H1 (cell line): ENCODE measurements around the gene ARMH4. TPM values are rescaled to one million over a fixed set of nuclear protein-coding genes. Genes with fewer than 3 reads are reported as not detected.

Experiments used
- CTCF ChIA-PET: fragments of 300-600 bp; sonication (Branson Sonifier 250); formaldehyde crosslinking; loops from one replicate; lab custom pipeline; 2021; ENCODE audit not compliant: partially characterized antibody; lab: Charles Lee
- POLR2A ChIA-PET: fragments of 300-600 bp; sonication (Branson Sonifier 250); formaldehyde crosslinking; loops from one replicate; lab custom pipeline; 2021; ENCODE audit warnings: inconsistent platforms; ENCODE audit not compliant: partially characterized antibody; lab: Charles Lee
- DNase-seq, 2 experiments: peaks; one replicate each; pipeline versions ENCODE4 v3.0.0 to v3.0.0-alpha.2; 2010 to 2022; ENCODE audit warnings: low spot score in 2 of 2, low read depth in 1 of 2, mixed read lengths in 1 of 2
- FAIRE-seq: peaks from 2 replicates; lab custom pipeline; 2011; peaks lifted over from hg19 to GRCh38; lab: Jason Lieb, UNC
- H2AFZ ChIP-seq: 2 replicates; pipeline ENCODE4 v1.8.1; 2012; ENCODE audit warnings: low read length, inconsistent platforms
- H2AK5ac ChIP-seq: 2 replicates; pipeline ENCODE4 v1.6.1; 2013; ENCODE audit warnings: low read depth, low read length
- H2BK120ac ChIP-seq: replicated peaks from 2 replicates; pipeline ENCODE3; 2013; ENCODE audit warnings: low read depth, low read length, inconsistent platforms
- H2BK12ac ChIP-seq: 2 replicates; pipeline ENCODE4 v1.6.1; 2013; ENCODE audit warnings: low read depth, low read length
- H2BK15ac ChIP-seq: 2 replicates; pipeline ENCODE4 v1.6.1; 2013; ENCODE audit warnings: low read length
- H2BK20ac ChIP-seq: 2 replicates; pipeline ENCODE4 v1.6.1; 2013; ENCODE audit warnings: low read length
- H2BK5ac ChIP-seq: 2 replicates; pipeline ENCODE4 v1.6.1; 2013; ENCODE audit warnings: low read depth, low read length
- H3K14ac ChIP-seq: 2 replicates; pipeline ENCODE4 v1.6.1; 2013; ENCODE audit warnings: inconsistent platforms; ENCODE audit not compliant: insufficient read length
- H3K18ac ChIP-seq: 2 replicates; pipeline ENCODE4 v1.6.1; 2013; ENCODE audit warnings: low read length; ENCODE audit errors: extremely low read depth
- H3K23ac ChIP-seq: 2 replicates; pipeline ENCODE4 v1.6.1; 2013; ENCODE audit warnings: inconsistent platforms; ENCODE audit not compliant: insufficient read length
- H3K23me2 ChIP-seq: 2 replicates; pipeline ENCODE4 v1.6.1; 2013; ENCODE audit warnings: low read depth, low read length
- H3K27ac ChIP-seq: 2 replicates; pipeline ENCODE4 v1.6.1; 2011; ENCODE audit warnings: low read depth, low read length, inconsistent platforms
- H3K27me3 ChIP-seq, 4 experiments: replicated peaks in 1 of 4; 1 replicate in 1 of 4; 2 replicates in 3 of 4; pipeline versions ENCODE4 v1.6.1 to v1.8.1; 2011 to 2013; ENCODE audit warnings: low read length in 3 of 4, mild to moderate bottlenecking in 3 of 4, inconsistent platforms in 2 of 4, mixed read lengths in 2 of 4, moderate library complexity in 1 of 4; ENCODE audit not compliant: control insufficient read depth in 3 of 4, insufficient read depth in 3 of 4; ENCODE audit errors: extremely low read depth in 1 of 4
- H3K36me3 ChIP-seq, 4 experiments: 2 replicates each; pipeline versions ENCODE4 v1.6.1 to v1.8.1; 2011 to 2013; ENCODE audit warnings: mild to moderate bottlenecking in 4 of 4, low read length in 3 of 4, moderate library complexity in 2 of 4, control low read depth in 1 of 4, inconsistent platforms in 1 of 4; ENCODE audit not compliant: insufficient read depth in 4 of 4, control insufficient read depth in 2 of 4
- H3K4ac ChIP-seq: replicated peaks from 2 replicates; pipeline ENCODE3; 2013; ENCODE audit warnings: low read length, low read depth, mixed read lengths, inconsistent platforms; ENCODE audit not compliant: insufficient read length
- H3K4me1 ChIP-seq, 4 experiments: replicated peaks in 1 of 4; 1 replicate in 1 of 4; 2 replicates in 3 of 4; pipeline versions ENCODE4 v1.6.1 to v1.8.1; 2011 to 2013; ENCODE audit warnings: low read length in 3 of 4, inconsistent platforms in 2 of 4, mixed read lengths in 1 of 4; ENCODE audit not compliant: insufficient read depth in 4 of 4, control insufficient read depth in 3 of 4
- H3K4me2 ChIP-seq, 2 experiments: 2 replicates each; pipeline versions ENCODE4 v1.6.1 to v1.8.1; 2011 to 2013; ENCODE audit warnings: low read depth in 2 of 2, low read length in 2 of 2, control low read depth in 1 of 2, inconsistent platforms in 1 of 2, mild to moderate bottlenecking in 1 of 2; ENCODE audit not compliant: insufficient read depth in 1 of 2
- H3K4me3 ChIP-seq, 4 experiments: fragments of 200-600, 300-600 bp in 1 of 4; sonication (generic), shearing (Covaris generic), sonication (Bioruptor Twin) in 1 of 4; 2 replicates each; pipeline versions ENCODE4 v1.5.1 to v1.8.1; 2011 to 2016; ENCODE audit warnings: low read length in 4 of 4, low read depth in 3 of 4, control low read depth in 2 of 4, inconsistent platforms in 2 of 4, mild to moderate bottlenecking in 2 of 4, mixed read lengths in 1 of 4, moderate library complexity in 1 of 4; ENCODE audit not compliant: insufficient read depth in 2 of 4; ENCODE audit errors: extremely low read depth in 1 of 4
- H3K56ac ChIP-seq: replicated peaks from 2 replicates; pipeline ENCODE3; 2013; ENCODE audit warnings: low read depth, mild to moderate bottlenecking, mixed read lengths, low read length, inconsistent platforms; ENCODE audit not compliant: insufficient read length
- H3K79me1 ChIP-seq: 2 replicates; pipeline ENCODE4 v1.6.1; 2013; ENCODE audit warnings: low read depth, low read length, control low read depth
- H3K79me2 ChIP-seq, 2 experiments: 2 replicates each; pipeline versions ENCODE4 v1.6.1 to v1.8.1; 2012 to 2013; ENCODE audit warnings: low read length in 2 of 2, mild to moderate bottlenecking in 2 of 2, inconsistent platforms in 1 of 2; ENCODE audit not compliant: insufficient read depth in 2 of 2, control insufficient read depth in 1 of 2
- H3K9ac ChIP-seq, 4 experiments: replicated peaks in 1 of 4; 1 replicate in 1 of 4; 2 replicates in 3 of 4; pipeline versions ENCODE4 v1.6.1 to v1.8.1; 2011 to 2013; ENCODE audit warnings: low read depth in 3 of 4, low read length in 3 of 4, control low read depth in 2 of 4, mild to moderate bottlenecking in 2 of 4, moderate library complexity in 2 of 4, inconsistent platforms in 1 of 4; ENCODE audit errors: extremely low read depth in 1 of 4
- H3K9me3 ChIP-seq, 2 experiments: 2 replicates each; pipeline versions ENCODE4 v1.6.1 to v1.8.1; 2012 to 2013; ENCODE audit warnings: mild to moderate bottlenecking in 2 of 2, moderate library complexity in 2 of 2, control low read depth in 1 of 2, inconsistent platforms in 1 of 2, low read depth in 1 of 2, low read length in 1 of 2, mixed read lengths in 1 of 2; ENCODE audit not compliant: insufficient read depth in 2 of 2
- H4K20me1 ChIP-seq, 2 experiments: replicated peaks in 1 of 2; 2 replicates each; pipeline versions ENCODE3 to v1.8.1; 2011 to 2013; ENCODE audit warnings: inconsistent platforms in 2 of 2, low read length in 2 of 2, mild to moderate bottlenecking in 1 of 2; ENCODE audit not compliant: insufficient read depth in 2 of 2, control insufficient read depth in 1 of 2
- H4K5ac ChIP-seq: 2 replicates; pipeline ENCODE4 v1.6.1; 2013; ENCODE audit warnings: low read length, low read depth, mixed read lengths, inconsistent platforms; ENCODE audit not compliant: insufficient read length
- H4K8ac ChIP-seq: 2 replicates; pipeline ENCODE4 v1.8.0; 2013; ENCODE audit warnings: mild to moderate bottlenecking, moderate library complexity, low read length, inconsistent platforms; ENCODE audit not compliant: insufficient read depth; ENCODE audit errors: extremely low read depth
- H4K91ac ChIP-seq: replicated peaks from 2 replicates; pipeline ENCODE3; 2013; ENCODE audit warnings: low read length, mixed read lengths, inconsistent platforms; ENCODE audit not compliant: insufficient read length
- BACH1 ChIP-seq: IDR thresholded peaks from 2 replicates; pipeline ENCODE4 v1.6.1; 2012; ENCODE audit warnings: low read length, improper control_type of control experiment
- HDAC2 ChIP-seq, 2 experiments: fragments of 300-600 bp in 1 of 2; sonication (generic) in 1 of 2; IDR thresholded peaks; 2 replicates each; pipeline ENCODE4 v1.6.1; 2011 to 2012; ENCODE audit warnings: low read depth in 2 of 2, low read length in 2 of 2, mild to moderate bottlenecking in 2 of 2, moderate library complexity in 2 of 2, borderline replicate concordance in 1 of 2, inconsistent platforms in 1 of 2
- HDAC6 ChIP-seq: IDR thresholded peaks from one replicate; pipeline ENCODE4 v1.7.1; 2012; ENCODE audit warnings: low read depth, mild to moderate bottlenecking, inconsistent platforms, low read length, moderate library complexity
- KDM1A ChIP-seq: fragments of 200-600, 300-600 bp; sonication (generic); IDR thresholded peaks from 2 replicates; pipeline ENCODE4 v1.7.1; 2016; ENCODE audit warnings: mild to moderate bottlenecking, low read length, borderline replicate concordance
- KDM5A ChIP-seq: fragments of 200-600 bp; IDR thresholded peaks from 2 replicates; pipeline ENCODE4 v1.7.1; 2012; ENCODE audit warnings: mild to moderate bottlenecking, low read length, inconsistent platforms, mixed read lengths
- PHF8 ChIP-seq: fragments of 200-600 bp; sonication (generic); conservative IDR thresholded peaks from 2 replicates; pipeline ENCODE4 v1.7.1; 2012; ENCODE audit warnings: low read depth, mild to moderate bottlenecking, inconsistent platforms, low read length, moderate library complexity
- SAP30 ChIP-seq: fragments of 300-600 bp; sonication (generic); IDR thresholded peaks from 2 replicates; pipeline ENCODE4 v1.7.1; 2012; ENCODE audit warnings: low read length, moderate library complexity, mild to moderate bottlenecking, inconsistent platforms; ENCODE audit not compliant: insufficient read depth, insufficient replicate concordance
- SIRT6 ChIP-seq: IDR thresholded peaks from one replicate; pipeline ENCODE4 v1.7.1; 2012; ENCODE audit warnings: low read length, inconsistent platforms
- YY1 ChIP-seq: IDR thresholded peaks from 2 replicates; pipeline ENCODE4 v1.6.1; 2011; ENCODE audit warnings: low read depth, mild to moderate bottlenecking, low read length
- WGBS, 2 experiments: shearing (Covaris generic) in 1 of 2; methylation state at CpG; one replicate each; pipeline versions ENCODE4 v1.1.6 to v1.1.7; 2013 to 2015; ENCODE audit warnings: low lambda C conversion rate in 2 of 2, mixed read lengths in 2 of 2, inconsistent platforms in 1 of 2, low coverage in 1 of 2, missing lambda C conversion rate in 1 of 2; ENCODE audit not compliant: insufficient replicate concordance in 2 of 2, insufficient coverage in 1 of 2, insufficient read length in 1 of 2; ENCODE audit errors: extremely low coverage in 1 of 2, missing lambda C conversion rate in 1 of 2; 5-methylcytosine and 5-hydroxymethylcytosine counted together
- polyA plus RNA-seq, 7 experiments: library from polyadenylated mRNA; depleted of rRNA in 3 of 7; stranded (reverse) in 5 of 7; unstranded in 2 of 7; fragments of >200 nt in 5 of 7; fragments of 200-250 nt in 2 of 7; gene quantifications; 1 replicate in 5 of 7; 2 replicates in 1 of 7; 4 replicates in 1 of 7; pipeline versions ENCODE4 v1.2.1 to v1.2.3, GENCODE V29; 2011 to 2013; ENCODE audit warnings: missing spikeins in 2 of 7, mixed read lengths in 2 of 7
- total RNA-seq: library from RNA; stranded (reverse); fragmentation: NEBNext Ultra II Directional; extraction: Animal tissue kit (Norgen Biotek cat#: 25700); gene quantifications from 2 replicates; pipeline ENCODE4 v1.2.1, GENCODE V29; 2021
- TF ChIP-seq, protein P1 (sequence below), 3 experiments: IDR thresholded peaks; 1 replicate in 2 of 3; 2 replicates in 1 of 3; pipeline versions ENCODE4 v1.5.1 to v1.6.1; 2011; ENCODE audit warnings: low read length in 3 of 3, mild to moderate bottlenecking in 3 of 3, inconsistent platforms in 2 of 3, low read depth in 1 of 3, moderate library complexity in 1 of 3; ENCODE audit not compliant: insufficient read depth in 1 of 3; ENCODE audit errors: control extremely low read depth in 1 of 3
- TF ChIP-seq, protein P2 (sequence below): IDR thresholded peaks from 2 replicates; pipeline ENCODE4 v1.6.1; 2012; ENCODE audit warnings: inconsistent platforms

The ARMH4 gene
- total and polyA plus RNA-seq, 2 of the 8 experiments (the other 6 are each of a cell fraction or from before 2014, with no cell fraction given) = 7.1 to 25.4 TPM

DNA sequence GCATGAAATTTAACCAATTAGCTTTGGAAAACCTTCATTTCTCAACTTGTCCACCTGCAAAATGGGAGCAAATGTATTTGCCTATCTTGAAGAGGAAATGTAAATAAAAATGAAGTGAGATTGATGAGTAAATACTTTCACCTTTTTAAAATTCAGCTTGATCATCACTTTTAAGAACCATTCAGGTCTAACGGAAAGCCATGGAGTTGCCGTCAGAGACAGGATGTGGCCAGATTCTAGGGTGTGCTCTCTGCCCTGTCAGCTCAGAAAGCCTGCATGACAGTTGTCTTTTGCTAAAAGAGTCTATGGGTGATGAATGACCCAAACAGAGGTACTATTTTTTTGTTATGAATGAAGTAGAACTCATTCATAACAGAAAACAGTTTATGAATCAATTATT is 181.8 kb downstream of the ARMH4 start:
- Histone ChIP-seq H4K20me1 (no peaks in the 10 kb centered on the region), H3K4me1 (peaks cover 0 to 3% (median 0%) of the 10 kb centered on the region in 4 experiments; a peak in 1 of 7 replicates), H2BK15ac (no peak overlapping the region), H3K14ac (no peak overlapping the region), H3K36me3 (no peaks in the 10 kb centered on the region), H3K18ac (no peak overlapping the region), H3K9ac (no peak overlapping the region), H3K56ac (no peak overlapping the region), H3K23me2 (no peaks in the 10 kb centered on the region), H2BK20ac (no peak overlapping the region), H3K27ac (no peak overlapping the region), H3K79me1 (no peaks in the 10 kb centered on the region), H3K27me3 (no peaks in the 10 kb centered on the region), H3K4ac (no peak overlapping the region), H3K79me2 (no peaks in the 10 kb centered on the region), H3K4me2 (no peak overlapping the region), H2AK5ac (no peak overlapping the region), H2BK5ac (no peak overlapping the region), H4K5ac (no peak overlapping the region), H3K23ac (no peak overlapping the region), H2BK120ac (no peak overlapping the region), H2AFZ (no peak overlapping the region), H4K8ac (no peak overlapping the region), H3K9me3 (no peaks in the 10 kb centered on the region), H2BK12ac (no peak overlapping the region), H3K4me3 (no peak overlapping the region), H4K91ac (no peak overlapping the region)
- POLR2A ChIA-PET = no interaction called here
- no peak for DNase-seq
- 94% methylated on average over 2 of the region's 2 CpGs; no CpG with 5 or more reads in 1 of the 2 experiments for WGBS, 2 experiments
- FAIRE-seq = no peak
- CTCF ChIA-PET = interaction anchor here (0.5 to 1.7 kb wide), 3 partner anchors 8 to 102 kb away, joined by 3 to 9 read pairs (median 3); no protein-coding TSS in a partner anchor
- TF ChIP-seq SIRT6 = no peak
- no peak for TF ChIP-seq KDM5A
- TF ChIP-seq BACH1 = no peak
- no peak for TF ChIP-seq HDAC6
- TF ChIP-seq, protein P1, sequence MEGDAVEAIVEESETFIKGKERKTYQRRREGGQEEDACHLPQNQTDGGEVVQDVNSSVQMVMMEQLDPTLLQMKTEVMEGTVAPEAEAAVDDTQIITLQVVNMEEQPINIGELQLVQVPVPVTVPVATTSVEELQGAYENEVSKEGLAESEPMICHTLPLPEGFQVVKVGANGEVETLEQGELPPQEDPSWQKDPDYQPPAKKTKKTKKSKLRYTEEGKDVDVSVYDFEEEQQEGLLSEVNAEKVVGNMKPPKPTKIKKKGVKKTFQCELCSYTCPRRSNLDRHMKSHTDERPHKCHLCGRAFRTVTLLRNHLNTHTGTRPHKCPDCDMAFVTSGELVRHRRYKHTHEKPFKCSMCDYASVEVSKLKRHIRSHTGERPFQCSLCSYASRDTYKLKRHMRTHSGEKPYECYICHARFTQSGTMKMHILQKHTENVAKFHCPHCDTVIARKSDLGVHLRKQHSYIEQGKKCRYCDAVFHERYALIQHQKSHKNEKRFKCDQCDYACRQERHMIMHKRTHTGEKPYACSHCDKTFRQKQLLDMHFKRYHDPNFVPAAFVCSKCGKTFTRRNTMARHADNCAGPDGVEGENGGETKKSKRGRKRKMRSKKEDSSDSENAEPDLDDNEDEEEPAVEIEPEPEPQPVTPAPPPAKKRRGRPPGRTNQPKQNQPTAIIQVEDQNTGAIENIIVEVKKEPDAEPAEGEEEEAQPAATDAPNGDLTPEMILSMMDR (IDR thresholded peaks at IDR 0.05; ENCODE audit: control extremely low read depth in 1 of 3, insufficient read depth in 1 of 3, low read depth in 1 of 3, low read length in 3 of 3) = no peak
- no peak for TF ChIP-seq HDAC2 (IDR thresholded peaks at IDR 0.05; ENCODE audit: borderline replicate concordance in 1 of 2, low read depth in 2 of 2, low read length in 2 of 2)
- TF ChIP-seq, protein P2, sequence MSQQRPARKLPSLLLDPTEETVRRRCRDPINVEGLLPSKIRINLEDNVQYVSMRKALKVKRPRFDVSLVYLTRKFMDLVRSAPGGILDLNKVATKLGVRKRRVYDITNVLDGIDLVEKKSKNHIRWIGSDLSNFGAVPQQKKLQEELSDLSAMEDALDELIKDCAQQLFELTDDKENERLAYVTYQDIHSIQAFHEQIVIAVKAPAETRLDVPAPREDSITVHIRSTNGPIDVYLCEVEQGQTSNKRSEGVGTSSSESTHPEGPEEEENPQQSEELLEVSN = no peak
- TF ChIP-seq SAP30 = no peak
- TF ChIP-seq KDM1A = no peak
- no peak for TF ChIP-seq YY1
- TF ChIP-seq PHF8 = no peak
